Neural cell (in vitro differentiated cells): ENCODE results near the gene LPIN1. TPM values are rescaled to one million over a fixed set of nuclear protein-coding genes. Genes with fewer than 3 reads are reported as not detected.

Experiments
- H2AFZ ChIP-seq: fragments of 200-600, 300-800 bp; sonication (generic), shearing (Covaris generic); 2 replicates; pipeline ENCODE4 v1.6.0; 2014; ENCODE audit warnings: low read depth, mild to moderate bottlenecking, antibody characterized with exemption, low read length, moderate library complexity
- H3F3A ChIP-seq: fragments of 200-600 bp; shearing (Covaris generic); 2 replicates; pipeline ENCODE4 v1.6.1; 2016; ENCODE audit warnings: mild to moderate bottlenecking, moderate library complexity, mixed read lengths, antibody characterized with exemption, low read length; ENCODE audit not compliant: insufficient read depth, poor library complexity, severe bottlenecking
- H3K27ac ChIP-seq: fragments of 200-600, 300-800 bp; sonication (generic), shearing (Covaris generic); 2 replicates; pipeline ENCODE4 v1.5.1; 2014; ENCODE audit warnings: mild to moderate bottlenecking, low read length, moderate library complexity
- H3K27me3 ChIP-seq: fragments of 300-800, 200-600 bp; sonication (generic), shearing (Covaris generic); 2 replicates; pipeline ENCODE4 v1.6.0; 2014; ENCODE audit warnings: mild to moderate bottlenecking, low read depth, low read length, moderate library complexity; ENCODE audit not compliant: insufficient read depth
- H3K36me3 ChIP-seq: fragments of 300-800, 200-600 bp; sonication (generic), shearing (Covaris generic); 2 replicates; pipeline ENCODE4 v1.5.1; 2014; ENCODE audit warnings: mild to moderate bottlenecking, antibody characterized with exemption, low read length, moderate library complexity; ENCODE audit not compliant: insufficient read depth
- H3K4me2 ChIP-seq: fragments of 300-800, 200-600 bp; sonication (generic), shearing (Covaris generic); 2 replicates; pipeline ENCODE4 v1.6.0; 2014; ENCODE audit warnings: mild to moderate bottlenecking, low read length
- H3K4me3 ChIP-seq: fragments of 300-800, 200-600 bp; sonication (generic), shearing (Covaris generic); 2 replicates; pipeline ENCODE4 v1.5.1; 2014; ENCODE audit warnings: mild to moderate bottlenecking, low read length, moderate library complexity
- H3K79me2 ChIP-seq: fragments of 200-600 bp; shearing (Covaris generic); replicated peaks from 2 replicates; pipeline ENCODE4 v1.6.0; 2014; ENCODE audit warnings: mild to moderate bottlenecking, low read length, moderate library complexity; ENCODE audit not compliant: insufficient read depth
- H3K9ac ChIP-seq: fragments of 300-800, 200-600 bp; sonication (generic), shearing (Covaris generic); 2 replicates; pipeline ENCODE4 v1.6.1; 2016; ENCODE audit warnings: mild to moderate bottlenecking, low read length, mixed read lengths
- H3K9me2 ChIP-seq: fragments of 200-600 bp; shearing (Covaris generic); 2 replicates; pipeline ENCODE4 v1.6.1; 2016; ENCODE audit warnings: mild to moderate bottlenecking, low read length, mixed read lengths; ENCODE audit not compliant: insufficient read depth
- H3K9me3 ChIP-seq: fragments of 200-600, 300-800 bp; sonication (generic), shearing (Covaris generic); 2 replicates; pipeline ENCODE4 v1.6.1; 2016; ENCODE audit warnings: mild to moderate bottlenecking, mixed run types, low read length, moderate library complexity, mixed read lengths
- H4K20me1 ChIP-seq: fragments of 200-600 bp; shearing (Covaris generic); 2 replicates; pipeline ENCODE4 v1.6.1; 2016; ENCODE audit warnings: mild to moderate bottlenecking, mixed run types; ENCODE audit not compliant: insufficient read depth
- CTCF ChIP-seq: fragments of 450-650 bp; IDR thresholded peaks from 2 replicates; pipeline ENCODE4 v1.5.1; 2014; ENCODE audit warnings: antibody characterized with exemption, mild to moderate bottlenecking, moderate library complexity; ENCODE audit not compliant: poor library complexity, severe bottlenecking
- EP300 ChIP-seq: fragments of 450-650 bp; conservative IDR thresholded peaks from 2 replicates; pipeline ENCODE4 v1.6.1; 2014; ENCODE audit warnings: antibody characterized with exemption, mild to moderate bottlenecking, moderate library complexity; ENCODE audit not compliant: poor library complexity, severe bottlenecking
- EZH2 ChIP-seq: fragments of 200-600, 300-800 bp; shearing (Covaris generic), sonication (generic); IDR thresholded peaks from 2 replicates; pipeline ENCODE4 v1.6.1; 2014; ENCODE audit warnings: antibody characterized with exemption, low read length, borderline replicate concordance, mild to moderate bottlenecking; ENCODE audit not compliant: insufficient read depth, poor library complexity, severe bottlenecking
- MXI1 ChIP-seq: fragments of 450-650 bp; conservative IDR thresholded peaks from 2 replicates; pipeline ENCODE4 v1.6.1; 2014; ENCODE audit warnings: antibody characterized with exemption, mild to moderate bottlenecking; ENCODE audit not compliant: poor library complexity, severe bottlenecking
- POLR2AphosphoS5 ChIP-seq: IDR thresholded peaks from 2 replicates; pipeline ENCODE4 v1.6.1; 2012
- RAD21 ChIP-seq: fragments of 450-650 bp; conservative IDR thresholded peaks from 2 replicates; pipeline ENCODE4 v1.6.1; 2014; ENCODE audit warnings: antibody characterized with exemption, mild to moderate bottlenecking, moderate library complexity
- REST ChIP-seq: IDR thresholded peaks from 2 replicates; pipeline ENCODE4 v1.6.1; 2012; ENCODE audit warnings: borderline replicate concordance
- SMC3 ChIP-seq: fragments of 450-650 bp; conservative IDR thresholded peaks from 2 replicates; pipeline ENCODE4 v1.6.1; 2014; ENCODE audit warnings: antibody characterized with exemption, mild to moderate bottlenecking, moderate library complexity; ENCODE audit not compliant: poor library complexity
- TAF1 ChIP-seq: IDR thresholded peaks from 2 replicates; pipeline ENCODE4 v1.6.1; 2012; ENCODE audit warnings: low read depth
- polyA plus RNA-seq: library from polyadenylated mRNA; depleted of rRNA; stranded (reverse); fragments of >200 nt; gene quantifications from 2 replicates; pipeline ENCODE4 v1.2.3, GENCODE V29; 2014

LPIN1 gene
- polyA plus RNA-seq, 1 donor from 2014 or later, result 47.5 TPM

GRCh38 chr2:11750917-11751316 lies 4.5 kb downstream of the LPIN1 start:
- no peak overlapping the region for H2AFZ ChIP-seq
- no peaks in the 10 kb centered on the region for H3F3A ChIP-seq
- no peaks in the 10 kb centered on the region for H3K9me3 ChIP-seq
- H3K9me2 ChIP-seq, result no peaks in the 10 kb centered on the region
- no peaks in the 10 kb centered on the region for H3K36me3 ChIP-seq
- H3K9ac ChIP-seq, result no peak overlapping the region
- H3K27me3 ChIP-seq, result no peaks in the 10 kb centered on the region
- H3K4me2 ChIP-seq, result no peak overlapping the region
- peaks cover 53% of the 10 kb centered on the region for H3K79me2 ChIP-seq
- TF ChIP-seq SMC3 (no peak), MXI1 (no peak), TAF1 (no peak), EP300 (no peak), RAD21 (no peak), POLR2AphosphoS5 (no peak), EZH2 (no peak), CTCF (no peak), REST (no peak)
- no peak overlapping the region for H3K4me3 ChIP-seq
- no peaks in the 10 kb centered on the region for H4K20me1 ChIP-seq
- H3K27ac ChIP-seq, result no peak overlapping the region

DNA sequence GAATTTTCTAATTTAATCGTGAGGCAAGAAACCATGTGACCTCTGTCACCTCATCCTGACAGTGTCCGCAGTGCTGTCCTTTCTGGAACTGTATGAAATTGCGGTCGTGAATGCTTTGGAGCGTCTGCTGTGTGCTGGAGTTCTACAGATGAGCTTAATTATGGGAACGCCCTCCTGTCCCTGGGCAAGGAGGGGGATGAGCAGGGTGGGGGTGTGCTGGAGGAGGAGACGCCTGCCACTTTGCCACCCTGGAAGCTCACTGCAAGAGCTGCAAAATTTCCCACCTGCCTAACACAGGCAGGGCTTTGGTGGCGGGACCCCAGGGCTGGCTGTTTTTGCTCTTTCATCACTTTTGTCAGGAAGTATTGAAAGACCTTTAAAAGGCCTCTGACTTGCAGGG lies 6.5 kb downstream of the LPIN1 start:
- Histone ChIP-seq H3K79me2 (peaks cover 53% of the 10 kb centered on the region), H3K36me3 (no peaks in the 10 kb centered on the region), H3F3A (no peaks in the 10 kb centered on the region), H3K4me3 (no peak overlapping the region), H3K4me2 (no peak overlapping the region), H3K9me3 (no peaks in the 10 kb centered on the region), H4K20me1 (no peaks in the 10 kb centered on the region), H3K9ac (no peak overlapping the region), H3K27me3 (no peaks in the 10 kb centered on the region), H2AFZ (no peak overlapping the region), H3K9me2 (no peaks in the 10 kb centered on the region), H3K27ac (no peak overlapping the region)
- no peak for TF ChIP-seq RAD21
- TF ChIP-seq CTCF, result no peak
- TF ChIP-seq MXI1, result no peak
- TF ChIP-seq TAF1, result no peak
- TF ChIP-seq REST, result no peak
- no peak for TF ChIP-seq SMC3
- TF ChIP-seq EZH2, result no peak
- no peak for TF ChIP-seq EP300
- TF ChIP-seq POLR2AphosphoS5, result no peak
